GM18858 (cell line): ENCODE data around the gene DNAH5.
"Not testable (repeated sequence)": the region's sequence is repeated elsewhere in the genome, so short reads cannot be mapped to it uniquely, and the experiment has no call there.

ENCODE experiments used
- ATAC-seq: cut with Tn5 transposase; IDR thresholded peaks from one replicate; pipeline ENCODE4 v1.9.1; 2021; ENCODE audit not compliant: unreplicated experiment

DNAH5 gene

GRCh38 chr5:13944560-13945199 is at the start of gene DNAH5:
Gene DNAH5, minus strand, starts transcription at chr5:13944688. Its CDS starts 250 bp downstream, at chr5:13944438.
- ATAC-seq: no peak

DNA sequence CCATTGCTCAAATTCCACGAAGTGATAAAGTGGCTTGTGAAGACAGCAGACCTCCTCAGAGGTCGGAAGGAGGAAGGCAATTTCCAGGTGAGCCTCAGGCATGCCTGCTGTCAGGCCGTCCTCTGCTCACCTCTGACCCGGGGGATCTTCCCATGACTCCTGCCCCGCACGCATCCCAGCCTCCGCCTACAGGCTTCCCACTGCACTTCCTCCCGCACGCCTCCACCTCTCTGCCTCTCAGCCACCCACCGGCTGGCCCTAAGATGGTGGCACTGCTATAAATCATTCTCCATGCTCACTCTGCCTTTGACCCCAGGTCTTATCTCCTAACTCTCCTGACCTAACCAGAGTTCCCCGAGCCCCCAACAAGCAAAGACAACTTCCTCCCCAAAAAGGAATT is 49.4 kb upstream of the DNAH5 start:
- ATAC-seq: no peak

- ATAC-seq: no peak
Measured at GRCh38 chr5:13992795-13993194, 48.3 kb upstream of the DNAH5 start.

- ATAC-seq: no peak
Measured at GRCh38 chr5:13991365-13991764, 46.9 kb upstream of the DNAH5 start.

DNA sequence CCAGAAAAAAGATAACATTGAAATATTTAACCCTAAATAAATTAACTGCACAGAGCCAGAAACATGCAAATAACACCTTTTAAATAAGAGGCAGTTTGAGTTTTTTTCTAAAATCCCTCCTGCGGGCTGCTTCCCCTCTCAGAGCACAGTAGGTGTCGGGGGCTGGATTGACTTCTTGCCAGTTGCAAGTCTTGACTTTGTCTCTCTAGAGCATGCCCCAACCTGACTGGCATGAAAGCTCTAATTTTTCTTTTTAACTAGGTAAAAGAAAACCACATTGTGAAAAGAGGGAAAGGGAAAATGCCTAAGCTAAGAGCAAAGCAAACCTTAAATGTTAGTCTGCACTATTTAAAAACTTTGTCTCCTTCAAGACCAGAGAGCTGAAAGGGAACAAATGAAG is 46.4 kb upstream of the DNAH5 start:
- ATAC-seq: no peak

- no peak for ATAC-seq
Measured at GRCh38 chr5:13989832-13990231, 45.3 kb upstream of the DNAH5 start.

DNA sequence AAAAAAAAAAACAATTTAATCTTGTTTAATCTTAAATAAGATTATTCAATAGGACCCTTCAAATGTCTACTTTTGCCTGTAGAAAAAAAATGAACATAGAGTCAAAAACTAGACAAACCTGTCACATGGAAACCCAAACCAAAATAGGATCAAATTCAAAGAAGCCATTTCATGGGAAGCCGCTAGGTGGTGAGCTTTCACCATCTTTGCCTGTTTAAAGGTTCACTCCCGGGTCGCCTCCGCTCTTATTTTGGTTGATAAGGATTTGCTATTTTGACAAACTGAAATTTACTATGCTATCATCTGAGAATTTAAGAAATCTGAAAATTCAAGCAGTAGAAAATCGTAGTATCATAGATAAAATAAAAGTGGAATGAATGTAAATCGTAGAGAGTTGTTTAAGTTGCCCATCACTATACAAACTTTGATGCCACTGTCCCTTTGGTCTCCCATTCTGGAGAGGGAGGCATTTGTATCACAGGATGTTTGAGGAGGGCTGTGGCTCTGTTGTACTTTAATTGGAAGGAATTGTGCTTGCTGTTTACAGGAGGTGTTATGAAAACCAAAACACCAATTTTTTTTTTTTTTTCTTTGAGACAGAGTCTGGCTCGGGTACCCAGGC is 43.5 kb upstream of the DNAH5 start:
- no peak for ATAC-seq

GRCh38 chr5:13985731-13986418 is 41.4 kb upstream of the DNAH5 start:
- no peak for ATAC-seq

- ATAC-seq: not testable (repeated sequence)
Measured at GRCh38 chr5:13984888-13985287, 40.4 kb upstream of the DNAH5 start.

DNA sequence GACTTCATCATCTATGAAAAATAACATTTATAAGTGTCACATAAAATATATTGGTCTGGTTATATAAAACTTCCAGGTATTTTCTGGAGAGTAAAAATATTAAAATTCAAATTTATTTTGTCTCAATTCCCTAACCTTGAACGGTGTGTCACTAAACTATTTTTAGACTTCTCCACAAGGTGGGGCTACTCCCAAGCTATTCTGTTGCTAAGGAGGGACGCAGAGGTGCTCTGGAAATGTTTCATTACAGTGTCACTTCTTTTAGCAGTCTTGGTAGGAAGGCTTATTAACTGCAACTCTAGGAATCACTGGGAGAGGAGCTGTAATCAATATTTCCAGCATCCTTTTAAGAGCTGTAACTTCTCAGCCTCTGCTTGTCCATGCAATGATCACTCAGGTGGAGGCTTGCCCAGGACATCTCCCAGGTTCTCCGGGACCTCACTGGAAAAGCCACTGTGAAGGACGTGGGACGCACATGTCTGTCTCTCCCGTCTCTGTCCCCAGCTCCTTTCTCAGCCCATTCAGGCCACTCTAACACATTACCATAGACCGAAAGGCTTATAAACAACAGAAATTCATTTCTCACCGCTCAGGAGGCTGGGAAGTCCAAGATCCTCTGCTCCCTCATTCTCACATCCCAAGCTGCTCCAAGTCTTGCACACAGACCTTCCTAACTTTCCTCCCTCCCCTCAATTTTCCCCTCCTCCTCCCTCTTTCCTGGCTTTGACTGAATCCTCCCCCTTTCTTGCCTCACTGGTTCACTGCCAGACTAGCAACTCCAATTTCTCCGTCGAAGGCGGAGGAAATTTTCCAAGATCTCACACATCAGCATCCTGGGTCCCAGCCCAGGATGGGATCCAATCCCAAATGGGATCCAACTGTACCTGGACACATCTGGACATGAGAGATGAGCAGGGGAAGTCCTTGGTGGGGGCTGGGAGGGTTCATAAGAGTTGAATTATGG is 32.7 kb upstream of the DNAH5 start:
- ATAC-seq: no peak

DNA sequence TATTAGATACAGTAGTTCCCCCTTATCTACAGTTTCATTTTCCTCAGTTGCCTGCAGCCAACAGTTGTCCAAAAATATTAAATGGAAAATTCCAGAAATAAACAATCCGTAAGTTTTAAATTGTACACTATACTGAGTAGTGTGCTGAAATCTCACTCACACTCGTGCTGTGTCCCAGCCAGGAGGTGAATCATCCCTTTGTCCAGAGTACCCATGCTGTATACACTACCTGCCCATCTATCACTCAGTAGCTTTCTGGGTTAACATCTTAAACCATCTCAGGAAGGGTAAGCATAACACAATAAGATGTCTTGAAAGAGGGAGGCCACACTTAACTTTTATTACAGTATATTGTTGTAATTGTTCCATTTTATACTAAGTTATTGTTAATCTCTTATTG is 31.7 kb upstream of the DNAH5 start:
- no peak for ATAC-seq

DNA sequence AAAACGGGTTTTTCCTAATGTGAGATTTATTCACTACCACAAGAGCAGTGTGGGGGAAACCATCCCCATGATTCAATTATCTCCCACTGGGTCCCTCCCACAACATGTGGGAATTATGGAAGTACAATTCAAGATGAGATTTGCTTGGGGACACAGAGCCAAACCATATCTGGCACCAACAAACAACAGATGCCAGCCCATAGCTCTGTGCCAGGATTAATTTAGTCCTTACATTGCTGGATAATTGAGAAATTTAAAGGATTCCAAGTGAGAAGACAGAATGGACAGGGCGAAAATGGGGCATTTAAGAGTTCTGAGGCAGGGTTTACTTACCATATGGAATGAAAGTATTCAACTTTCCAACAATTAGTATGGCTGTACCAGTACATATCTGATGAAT is 30.8 kb upstream of the DNAH5 start:
- ATAC-seq: no peak

DNA sequence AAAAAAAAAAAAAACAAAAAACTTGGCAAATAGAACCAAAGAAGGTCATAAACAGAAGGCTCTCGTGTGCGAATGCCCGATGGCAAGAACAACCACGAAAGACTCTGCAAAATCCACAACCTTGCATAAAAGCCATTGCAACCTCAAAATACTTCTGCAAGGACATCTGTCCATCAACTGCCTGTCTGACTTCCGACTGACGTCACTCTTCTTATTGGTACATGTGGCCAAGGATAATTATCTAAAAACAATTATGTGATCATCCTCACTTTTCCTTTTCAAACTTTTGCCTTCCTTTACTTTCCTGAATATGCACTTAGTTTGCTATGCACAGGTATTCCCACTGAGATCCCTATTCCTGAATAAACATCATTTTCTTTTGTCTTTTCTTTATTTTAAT is 29.2 kb upstream of the DNAH5 start:
- ATAC-seq: no peak

- ATAC-seq: no peak
Measured at GRCh38 chr5:13972029-13972428, 27.5 kb upstream of the DNAH5 start.

- peak; percentile 97 for ATAC-seq
Measured at GRCh38 chr5:13957032-13957645, 12.7 kb upstream of the DNAH5 start.

- ATAC-seq: no peak
Measured at GRCh38 chr5:13956471-13956870, 12.0 kb upstream of the DNAH5 start.

- no peak for ATAC-seq
Measured at GRCh38 chr5:13955896-13956295, 11.4 kb upstream of the DNAH5 start.

DNA sequence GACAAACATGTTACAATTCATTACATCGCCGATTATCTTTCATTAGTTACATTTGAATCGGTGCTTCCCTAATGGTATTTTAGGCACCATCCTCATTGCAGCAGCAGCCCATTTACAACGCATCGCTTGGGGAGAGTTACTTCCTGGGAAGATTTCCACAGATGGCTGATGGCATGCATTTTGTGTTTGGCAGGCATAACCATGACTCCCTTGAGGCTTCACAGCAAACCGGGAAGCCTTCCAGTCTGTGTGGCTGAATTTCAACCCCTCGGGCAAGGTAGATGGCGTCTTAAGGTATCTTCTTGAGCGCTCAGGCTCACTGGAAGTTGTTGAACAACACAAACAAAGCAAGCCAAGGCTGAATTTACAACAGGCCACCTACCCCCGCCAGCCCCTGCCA is 1.6 kb upstream of the DNAH5 start:
- ATAC-seq: no peak

GRCh38 chr5:13945271-13945670 is 783 bp upstream of the DNAH5 start:
- no peak for ATAC-seq

DNA sequence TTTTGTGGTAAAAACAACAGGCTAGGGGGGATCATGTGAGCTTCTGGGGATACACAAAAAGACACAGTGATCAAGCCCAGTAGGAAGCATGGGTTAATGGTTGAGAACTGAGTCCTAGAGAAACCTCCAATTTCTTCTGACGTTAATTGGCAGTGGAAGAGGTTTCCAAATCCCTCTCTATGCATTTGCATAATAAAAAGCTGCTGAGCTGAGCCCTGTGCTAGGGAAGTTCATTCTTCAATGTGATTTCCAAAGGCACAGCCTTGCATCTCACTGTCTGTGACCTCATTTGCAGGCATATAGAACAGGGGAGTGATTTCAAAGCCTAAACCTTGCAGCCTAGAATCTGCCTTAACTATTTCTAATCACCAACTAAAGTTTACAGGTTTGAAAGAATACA is 812 bp downstream of the DNAH5 start:
- no peak for ATAC-seq

DNA sequence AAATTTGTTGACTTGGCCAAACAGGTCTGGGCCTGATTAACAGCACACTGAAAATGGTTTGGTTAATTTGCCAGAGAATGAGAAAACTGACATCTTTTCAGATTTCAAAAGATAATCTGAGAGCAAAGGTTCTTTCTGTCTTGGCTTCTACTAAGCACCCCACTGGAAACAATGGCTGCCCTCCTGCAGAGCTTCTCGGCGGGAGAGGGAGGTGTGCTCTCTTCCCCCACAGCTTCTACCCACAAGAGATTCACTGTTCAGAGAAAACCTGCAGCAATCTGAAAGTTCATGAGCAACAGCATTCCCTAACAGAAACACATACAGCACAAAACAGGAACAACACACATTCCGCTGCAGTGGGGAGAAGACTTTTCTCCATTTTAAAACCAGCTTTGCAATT is 3.0 kb downstream of the DNAH5 start:
- ATAC-seq: no peak
